ENCODE measurements around the gene GRPEL2.

GRPEL2 gene

GRCh38 chr5:149325894-149326293, 19.4 kb upstream of the GRPEL2 start:
- H3K4me3 ChIP-seq (ENCODE audit: low read depth, low read length) = no peak overlapping the region
- no peak for TF ChIP-seq CTCF (IDR thresholded peaks at IDR 0.05; ENCODE audit: borderline replicate concordance, insufficient read depth, low read depth, low read length)

- no peak for TF ChIP-seq CTCF (IDR thresholded peaks at IDR 0.05; ENCODE audit: borderline replicate concordance, insufficient read depth, low read depth, low read length)
These were observed 18.7 kb upstream of the GRPEL2 start for GRCh38 chr5:149326611-149327010.

DNA sequence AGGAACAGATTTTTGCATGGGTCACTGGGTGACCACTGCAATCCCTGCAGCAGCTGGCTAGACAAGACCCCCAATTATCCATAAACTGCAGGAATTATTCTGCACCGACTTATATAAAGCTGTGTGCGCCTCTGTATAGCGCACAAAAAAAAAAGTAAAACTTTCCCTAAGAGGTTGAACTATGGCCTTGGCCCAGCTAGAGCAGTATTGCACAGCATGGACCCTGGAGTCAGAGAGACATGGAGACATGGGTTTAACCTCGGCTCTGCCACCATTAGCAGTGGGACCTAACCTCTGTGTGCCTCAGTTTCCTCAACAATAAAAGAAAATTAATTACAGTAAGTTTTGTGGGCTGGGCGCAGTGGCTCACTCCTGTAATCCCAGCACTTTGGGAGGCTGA, 17.1 kb upstream of the GRPEL2 start:
- TF ChIP-seq CTCF (IDR thresholded peaks at IDR 0.05; ENCODE audit: borderline replicate concordance, insufficient read depth, low read depth, low read length) = no peak
- H3K4me3 ChIP-seq (ENCODE audit: low read depth, low read length) = no peak overlapping the region

More at GRCh38 chr5:149326611-149327010, 18.7 kb upstream of the GRPEL2 start:
- no peak overlapping the region for H3K4me3 ChIP-seq (ENCODE audit: low read depth, low read length)

GRCh38 chr5:149333711-149334443, 11.4 kb upstream of the GRPEL2 start:
- H3K4me3 ChIP-seq (ENCODE audit: low read depth, low read length) = no peak overlapping the region
- no peak for TF ChIP-seq CTCF (IDR thresholded peaks at IDR 0.05; ENCODE audit: borderline replicate concordance, insufficient read depth, low read depth, low read length)

DNA sequence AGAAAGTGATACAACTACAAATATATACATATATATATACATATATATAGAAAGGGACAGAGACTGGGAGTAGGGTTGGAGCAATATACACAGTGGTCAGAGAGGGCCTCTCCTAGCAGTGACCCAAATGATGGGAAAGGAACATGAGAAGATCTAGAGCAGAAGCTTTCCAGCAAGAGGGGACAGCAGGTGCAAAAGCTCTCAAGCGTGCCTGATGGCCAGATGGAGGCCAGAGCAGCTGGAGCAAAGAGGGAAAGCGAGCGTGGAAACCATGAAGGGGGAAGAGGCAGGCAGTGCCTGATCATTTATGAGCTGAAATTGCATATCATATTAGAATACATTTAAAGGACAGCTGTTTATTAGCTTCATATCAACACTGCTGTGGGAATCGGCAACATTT, 7.6 kb upstream of the GRPEL2 start:
- no peak overlapping the region for H3K4me3 ChIP-seq (ENCODE audit: low read depth, low read length)
- no peak for TF ChIP-seq CTCF (IDR thresholded peaks at IDR 0.05; ENCODE audit: borderline replicate concordance, insufficient read depth, low read depth, low read length)

- H3K4me3 ChIP-seq (ENCODE audit: low read depth, low read length) = no peak overlapping the region
These were observed 6.9 kb upstream of the GRPEL2 start for GRCh38 chr5:149338364-149338763.

More at GRCh38 chr5:149338364-149338763, 6.9 kb upstream of the GRPEL2 start:
- TF ChIP-seq CTCF (IDR thresholded peaks at IDR 0.05; ENCODE audit: borderline replicate concordance, insufficient read depth, low read depth, low read length) = no peak
